ENCODE results near the gene SMAD7.

SMAD7 gene

GRCh38 chr18:48957136-48957535 lies 6.4 kb upstream of the SMAD7 start:
- no peak for TF ChIP-seq ZFX (IDR thresholded peaks at IDR 0.05)
- no peak for TF ChIP-seq CTCF (conservative IDR thresholded peaks at IDR 0.05)
- no peak overlapping the region for H3K27ac ChIP-seq

DNA sequence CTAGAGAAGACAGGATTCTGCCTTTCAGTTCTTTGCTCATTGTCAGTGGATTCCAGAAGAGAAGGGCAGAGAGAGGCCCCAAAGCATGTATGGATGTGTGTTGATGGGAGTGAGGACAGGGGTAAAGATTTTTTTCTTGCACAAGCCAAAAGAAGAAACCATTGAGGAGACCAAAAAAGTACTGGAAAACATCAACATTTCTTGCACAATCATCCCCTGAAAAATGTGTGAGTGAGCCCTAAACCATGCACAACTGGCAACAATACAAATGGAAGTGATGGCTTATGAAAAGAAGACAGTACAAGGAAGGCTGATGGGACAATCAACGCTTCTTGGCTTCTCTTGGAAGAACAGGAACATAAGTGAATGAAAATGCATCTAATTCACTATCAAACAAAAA lies 5.6 kb upstream of the SMAD7 start:
- TF ChIP-seq ZFX (IDR thresholded peaks at IDR 0.05): no peak
- TF ChIP-seq CTCF (conservative IDR thresholded peaks at IDR 0.05): no peak
- no peak overlapping the region for H3K27ac ChIP-seq

DNA sequence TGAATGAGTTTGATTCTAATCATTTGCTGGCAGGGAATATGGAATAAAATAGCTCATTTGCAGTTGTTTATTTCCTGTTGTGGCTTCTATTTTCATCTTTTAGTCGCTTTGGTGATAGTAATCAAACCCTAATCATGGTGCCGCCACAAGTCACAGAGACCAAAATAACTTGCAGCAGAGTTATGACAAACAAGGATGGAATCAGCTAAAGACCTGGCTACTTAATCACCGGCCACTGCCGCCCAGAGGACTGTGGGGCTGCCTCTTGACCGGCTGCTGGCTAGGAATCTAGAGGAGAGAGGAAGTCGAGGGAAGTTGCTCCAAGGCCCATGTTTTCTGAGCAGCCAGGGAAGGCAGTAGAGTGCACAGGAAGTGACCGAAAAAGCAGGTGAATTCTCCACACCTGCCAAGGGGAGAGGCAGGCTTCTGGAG lies 5.1 kb upstream of the SMAD7 start:
- H3K27ac ChIP-seq: no peak overlapping the region
- TF ChIP-seq ZFX (IDR thresholded peaks at IDR 0.05): no peak
- TF ChIP-seq CTCF (conservative IDR thresholded peaks at IDR 0.05): no peak

GRCh38 chr18:48954886-48955819 lies 4.4 kb upstream of the SMAD7 start:
- H3K27ac ChIP-seq: no peak overlapping the region
- no peak for TF ChIP-seq ZFX (IDR thresholded peaks at IDR 0.05)
- no peak for TF ChIP-seq CTCF (conservative IDR thresholded peaks at IDR 0.05)

DNA sequence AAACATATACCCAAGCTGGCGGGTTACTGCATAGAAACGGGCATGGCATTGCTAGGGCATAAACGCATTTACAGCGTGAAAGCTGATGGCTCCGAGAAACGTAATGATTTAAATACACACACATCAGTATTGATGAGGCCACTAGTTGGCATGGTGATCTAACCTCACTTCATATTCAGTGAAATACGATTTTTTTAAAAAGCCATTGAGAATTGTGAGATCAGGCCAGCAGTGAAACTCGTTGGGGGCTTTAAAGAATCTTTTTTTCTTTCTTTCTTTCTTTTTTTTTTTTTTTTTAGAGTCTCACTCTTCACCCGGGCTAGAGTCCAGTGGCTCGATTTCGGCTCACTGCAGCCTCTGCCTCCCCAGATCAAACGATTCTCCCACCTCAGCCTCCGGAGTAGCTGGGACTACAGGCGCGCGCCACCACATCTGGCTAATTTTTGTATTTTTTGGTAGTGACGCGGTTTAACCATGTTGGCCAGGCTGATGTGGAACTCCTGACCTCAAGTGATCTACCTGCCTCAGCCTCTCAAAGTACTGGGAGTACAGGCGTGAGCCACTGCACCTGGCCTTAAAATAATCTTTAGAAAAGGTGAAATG lies 2.4 kb upstream of the SMAD7 start:
- TF ChIP-seq CTCF (conservative IDR thresholded peaks at IDR 0.05) (no peak), ZFX (IDR thresholded peaks at IDR 0.05) (no peak)
- H3K27ac ChIP-seq: peak overlapping the region; percentile 86

DNA sequence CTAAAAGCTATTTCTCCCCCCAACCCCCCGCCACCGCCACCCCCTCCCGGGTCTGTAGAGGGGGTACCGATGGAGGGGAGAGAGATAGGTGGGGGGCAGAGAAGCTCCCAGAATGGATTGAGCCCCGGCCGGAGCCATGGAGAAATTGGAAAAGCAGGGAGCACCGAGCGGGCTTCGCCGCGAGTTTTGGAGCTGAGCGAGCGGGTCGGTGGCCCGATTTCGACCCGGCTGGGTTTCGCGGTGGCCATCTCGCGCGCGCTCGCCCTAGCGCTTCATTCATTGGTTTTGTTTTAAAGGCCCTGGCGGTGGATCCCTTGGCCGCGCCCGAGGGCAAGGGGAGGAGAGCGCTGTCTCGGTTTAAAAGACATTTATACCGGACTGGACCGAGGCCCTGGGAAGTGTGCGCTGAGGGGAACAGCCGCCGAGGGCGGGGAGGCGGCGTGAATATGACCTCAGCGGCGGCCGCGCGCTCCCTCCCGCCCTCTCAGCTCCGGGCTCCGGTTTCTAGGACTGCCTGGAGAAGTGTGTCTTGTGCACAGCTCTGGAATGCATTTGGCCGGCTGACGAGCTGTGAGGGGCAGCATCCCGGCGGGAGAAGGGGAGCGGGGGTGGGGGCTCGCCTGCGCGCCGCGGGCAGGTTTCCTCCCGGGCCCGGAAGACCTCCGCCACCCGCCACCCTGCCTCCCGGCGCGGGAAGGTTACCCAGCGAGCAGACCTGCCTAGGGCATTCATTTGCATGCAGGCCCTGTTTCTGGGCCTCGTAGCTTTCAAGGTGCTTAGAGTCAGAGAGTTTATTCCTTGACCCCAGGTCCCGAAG lies 1.7 kb upstream of the SMAD7 start:
- TF ChIP-seq CTCF (conservative IDR thresholded peaks at IDR 0.05): no peak
- 0 out of 2 replicates have a peak, but pooled peaks have one; percentile 27 for TF ChIP-seq ZFX (IDR thresholded peaks at IDR 0.05)
- H3K27ac ChIP-seq: peak overlapping the region; percentile 86
